ENCODE data around the gene DPP9.

Gene DPP9

GRCh38 chr19:4721196-4721595 is 2.4 kb downstream of the DPP9 start:
- Histone ChIP-seq H3K4me2 (ENCODE audit: low read length) (no peak overlapping the region), H3K4me1 (ENCODE audit: low read length) (peaks cover 33% of the 10 kb centered on the region), H3K4me3 (ENCODE audit: low read length) (no peak overlapping the region), H4K20me1 (ENCODE audit: insufficient read depth, low read length) (peaks cover 6% of the 10 kb centered on the region; the same call in 1 of the 2 replicates), H3K79me2 (ENCODE audit: low read length) (peaks cover 44% of the 10 kb centered on the region), H2AFZ (ENCODE audit: low read depth, low read length) (no peak overlapping the region), H3K27ac (ENCODE audit: low read length) (no peak overlapping the region), H3K36me3 (replicated peaks; ENCODE audit: low read depth, low read length) (peaks cover 30% of the 10 kb centered on the region), H3K9me3 (ENCODE audit: insufficient read depth, low read length) (no peaks in the 10 kb centered on the region), H3K9ac (ENCODE audit: low read length) (no peak overlapping the region), H3K27me3 (ENCODE audit: low read depth, low read length) (no peaks in the 10 kb centered on the region)
- TF ChIP-seq EZH2phosphoT487 (IDR thresholded peaks at IDR 0.05; ENCODE audit: low read depth) (no peak), CTCF (IDR thresholded peaks at IDR 0.05; ENCODE audit: low read depth, low read length) (no peak)

GRCh38 chr19:4720037-4720700 is 3.5 kb downstream of the DPP9 start:
- TF ChIP-seq CTCF (IDR thresholded peaks at IDR 0.05; ENCODE audit: low read depth, low read length), result no peak
- TF ChIP-seq EZH2phosphoT487 (IDR thresholded peaks at IDR 0.05; ENCODE audit: low read depth), result no peak
- H3K4me3 ChIP-seq (ENCODE audit: low read length), result no peak overlapping the region
- H2AFZ ChIP-seq (ENCODE audit: low read depth, low read length), result no peak overlapping the region
- 0 out of 2 replicates have a peak overlapping the region, but pooled peaks have one; percentile 17 for H3K27ac ChIP-seq (ENCODE audit: low read length)
- H3K4me2 ChIP-seq (ENCODE audit: low read length), result peak overlapping the region; percentile 27
- H3K79me2 ChIP-seq (ENCODE audit: low read length), result peaks cover 44% of the 10 kb centered on the region
- H3K36me3 ChIP-seq (replicated peaks; ENCODE audit: low read depth, low read length), result peaks cover 39% of the 10 kb centered on the region
- peaks cover 6% of the 10 kb centered on the region; the same call in 1 of the 2 replicates for H4K20me1 ChIP-seq (ENCODE audit: insufficient read depth, low read length)
- H3K9me3 ChIP-seq (ENCODE audit: insufficient read depth, low read length), result no peaks in the 10 kb centered on the region
- no peaks in the 10 kb centered on the region for H3K27me3 ChIP-seq (ENCODE audit: low read depth, low read length)
- no peak overlapping the region for H3K9ac ChIP-seq (ENCODE audit: low read length)
- peaks cover 30% of the 10 kb centered on the region for H3K4me1 ChIP-seq (ENCODE audit: low read length)

- H3K27ac ChIP-seq (ENCODE audit: low read length), result no peak overlapping the region
- no peak overlapping the region for H2AFZ ChIP-seq (ENCODE audit: low read depth, low read length)
- peaks cover 27% of the 10 kb centered on the region for H3K4me1 ChIP-seq (ENCODE audit: low read length)
- H4K20me1 ChIP-seq (ENCODE audit: insufficient read depth, low read length), result peaks cover 6% of the 10 kb centered on the region; the same call in 1 of the 2 replicates
- H3K9me3 ChIP-seq (ENCODE audit: insufficient read depth, low read length), result no peaks in the 10 kb centered on the region
- no peak overlapping the region for H3K9ac ChIP-seq (ENCODE audit: low read length)
- no peak overlapping the region for H3K4me3 ChIP-seq (ENCODE audit: low read length)
- TF ChIP-seq EZH2phosphoT487 (IDR thresholded peaks at IDR 0.05; ENCODE audit: low read depth) (no peak), CTCF (IDR thresholded peaks at IDR 0.05; ENCODE audit: low read depth, low read length) (no peak)
- H3K36me3 ChIP-seq (replicated peaks; ENCODE audit: low read depth, low read length), result peaks cover 40% of the 10 kb centered on the region
- no peak overlapping the region for H3K4me2 ChIP-seq (ENCODE audit: low read length)
- peaks cover 44% of the 10 kb centered on the region for H3K79me2 ChIP-seq (ENCODE audit: low read length)
- no peaks in the 10 kb centered on the region for H3K27me3 ChIP-seq (ENCODE audit: low read depth, low read length)
Observed at GRCh38 chr19:4719499-4719866, 4.2 kb downstream of the DPP9 start.

GRCh38 chr19:4717966-4718701 is 5.5 kb downstream of the DPP9 start:
- Histone ChIP-seq H3K27me3 (ENCODE audit: low read depth, low read length) (no peaks in the 10 kb centered on the region), H3K9me3 (ENCODE audit: insufficient read depth, low read length) (no peaks in the 10 kb centered on the region), H3K9ac (ENCODE audit: low read length) (no peak overlapping the region), H3K36me3 (replicated peaks; ENCODE audit: low read depth, low read length) (peaks cover 40% of the 10 kb centered on the region), H3K79me2 (ENCODE audit: low read length) (peaks cover 39% of the 10 kb centered on the region), H3K4me1 (ENCODE audit: low read length) (peaks cover 27% of the 10 kb centered on the region), H4K20me1 (ENCODE audit: insufficient read depth, low read length) (peaks cover 6% of the 10 kb centered on the region; the same call in 1 of the 2 replicates), H3K27ac (ENCODE audit: low read length) (no peak overlapping the region), H2AFZ (ENCODE audit: low read depth, low read length) (no peak overlapping the region), H3K4me3 (ENCODE audit: low read length) (no peak overlapping the region), H3K4me2 (ENCODE audit: low read length) (no peak overlapping the region)
- no peak for TF ChIP-seq EZH2phosphoT487 (IDR thresholded peaks at IDR 0.05; ENCODE audit: low read depth)
- TF ChIP-seq CTCF (IDR thresholded peaks at IDR 0.05; ENCODE audit: low read depth, low read length), result no peak
